ENCODE results near the gene ASRGL1. TPM values are rescaled to one million over a fixed set of nuclear protein-coding genes. Genes with fewer than 3 reads are reported as not detected.

Gene ASRGL1
- total and polyA plus RNA-seq, 2 of the 13 experiments (the other 11 are each of a cell fraction or from before 2014, with no cell fraction given): 50.8 to 97.5 TPM

DNA sequence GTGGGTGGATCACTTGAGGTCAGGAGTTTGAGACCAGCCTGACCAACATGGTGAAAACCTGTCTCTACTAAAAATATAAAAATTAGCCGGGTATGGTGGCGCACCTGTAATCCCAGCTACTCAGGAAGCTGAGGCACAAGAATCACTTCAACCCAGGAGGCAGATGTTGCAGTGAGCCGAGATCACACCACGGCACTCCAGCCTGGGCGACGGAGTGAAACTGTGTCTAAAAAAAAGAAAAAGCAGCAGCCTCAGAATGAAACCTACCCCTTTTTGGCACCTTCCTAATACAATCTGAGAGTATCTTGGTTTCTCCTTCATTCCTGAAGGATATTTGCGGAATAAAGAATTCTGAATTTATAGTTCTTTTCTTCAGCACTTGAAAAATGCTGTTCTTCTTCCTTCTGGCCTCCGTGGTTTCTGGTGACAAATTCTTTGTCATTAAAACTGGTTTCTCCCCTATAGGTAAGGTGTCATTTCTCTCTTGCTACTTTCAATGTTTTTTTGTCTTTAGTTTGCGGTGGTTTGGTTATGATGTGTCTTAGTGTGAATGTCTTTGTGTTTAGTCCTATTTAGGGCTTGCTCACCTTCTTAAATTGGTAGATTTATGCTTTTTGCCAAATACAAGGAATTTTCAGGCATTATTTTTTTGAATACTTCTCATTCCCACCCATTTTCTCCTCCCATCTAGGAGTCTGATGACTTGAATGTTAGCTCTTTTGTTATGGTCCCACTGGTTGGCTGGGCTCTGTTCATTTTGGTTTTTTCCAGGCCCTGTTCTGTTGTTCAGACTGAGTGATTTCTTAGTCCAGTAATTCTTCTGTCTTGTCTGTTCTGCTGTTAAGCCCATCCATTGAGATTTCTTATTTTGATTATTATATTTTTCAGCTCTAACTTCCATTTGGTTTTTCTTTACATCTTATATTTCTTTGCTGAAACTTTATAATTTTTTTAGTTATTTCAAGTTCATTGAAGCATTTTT lies 15.4 kb downstream of the ASRGL1 start:
- Histone ChIP-seq H4K20me1 (ENCODE audit: insufficient read depth, low read length) (no peaks in the 10 kb centered on the region), H3K27ac (ENCODE audit: extremely low read length, insufficient read depth, low read length) (no peak overlapping the region), H3K79me2 (ENCODE audit: insufficient read depth, low read length) (peaks cover 4% of the 10 kb centered on the region), H3K27me3 (ENCODE audit: control insufficient read depth in 1 of 2, insufficient read depth in 2 of 2, low read length in 2 of 2) (no peaks in the 10 kb centered on the region), H3K36me3 (replicated peaks in 1 of 2; ENCODE audit: control insufficient read depth in 1 of 2, insufficient read depth in 2 of 2, low read length in 2 of 2) (peaks cover 4 to 20% of the 10 kb centered on the region in 2 experiments; a peak in 4 of 5 replicates), H3K4me1 (ENCODE audit: insufficient read depth, low read length) (no peaks in the 10 kb centered on the region), H3K9ac (ENCODE audit: insufficient read depth, low read depth, low read length) (no peak overlapping the region), H3K4me2 (ENCODE audit: low read depth, low read length) (no peak overlapping the region), H3K4me3 (replicated peaks in 1 of 3; ENCODE audit: insufficient read depth in 1 of 3, low read depth in 2 of 3, low read length in 3 of 3) (no peak overlapping the region), H2AFZ (ENCODE audit: low read length) (no peak overlapping the region), H3K9me3 (ENCODE audit: low read length) (no peaks in the 10 kb centered on the region)
- 96% methylated on average over 9 of the region's 9 CpGs for WGBS (ENCODE audit: low lambda C conversion rate)
- CTCF ChIA-PET (ENCODE audit: low intra/inter-chr PET ratio, low total read pairs): no interaction called here
- BruUV-seq (replicated peaks): no TSS peak
- no peak for ATAC-seq
- no peak for FAIRE-seq
- no peak for TF ChIP-seq ARNT2 (CRISPR knock-in tag; IDR thresholded peaks at IDR 0.05; ENCODE audit: low read depth)
- no peak for TF ChIP-seq ZNF33B (CRISPR knock-in tag; IDR thresholded peaks at IDR 0.05)
- no peak for TF ChIP-seq CREM (IDR thresholded peaks at IDR 0.05)
- TF ChIP-seq CREM (CRISPR knock-in tag; IDR thresholded peaks at IDR 0.05): no peak
- no peak for TF ChIP-seq PITX1 (CRISPR knock-in tag; IDR thresholded peaks at IDR 0.05)
- TF ChIP-seq ZNF547 (CRISPR knock-in tag; IDR thresholded peaks at IDR 0.05): no peak
- TF ChIP-seq, protein P1, sequence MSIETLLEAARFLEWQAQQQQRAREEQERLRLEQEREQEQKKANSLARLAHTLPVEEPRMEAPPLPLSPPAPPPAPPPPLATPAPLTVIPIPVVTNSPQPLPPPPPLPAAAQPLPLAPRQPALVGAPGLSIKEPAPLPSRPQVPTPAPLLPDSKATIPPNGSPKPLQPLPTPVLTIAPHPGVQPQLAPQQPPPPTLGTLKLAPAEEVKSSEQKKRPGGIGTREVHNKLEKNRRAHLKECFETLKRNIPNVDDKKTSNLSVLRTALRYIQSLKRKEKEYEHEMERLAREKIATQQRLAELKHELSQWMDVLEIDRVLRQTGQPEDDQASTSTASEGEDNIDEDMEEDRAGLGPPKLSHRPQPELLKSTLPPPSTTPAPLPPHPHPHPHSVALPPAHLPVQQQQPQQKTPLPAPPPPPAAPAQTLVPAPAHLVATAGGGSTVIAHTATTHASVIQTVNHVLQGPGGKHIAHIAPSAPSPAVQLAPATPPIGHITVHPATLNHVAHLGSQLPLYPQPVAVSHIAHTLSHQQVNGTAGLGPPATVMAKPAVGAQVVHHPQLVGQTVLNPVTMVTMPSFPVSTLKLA (IDR thresholded peaks at IDR 0.05): no peak
- no peak for TF ChIP-seq EED (CRISPR knock-in tag; IDR thresholded peaks at IDR 0.05)
- no peak for TF ChIP-seq TOPORS (CRISPR knock-in tag; IDR thresholded peaks at IDR 0.05)
- TF ChIP-seq, protein P2, sequence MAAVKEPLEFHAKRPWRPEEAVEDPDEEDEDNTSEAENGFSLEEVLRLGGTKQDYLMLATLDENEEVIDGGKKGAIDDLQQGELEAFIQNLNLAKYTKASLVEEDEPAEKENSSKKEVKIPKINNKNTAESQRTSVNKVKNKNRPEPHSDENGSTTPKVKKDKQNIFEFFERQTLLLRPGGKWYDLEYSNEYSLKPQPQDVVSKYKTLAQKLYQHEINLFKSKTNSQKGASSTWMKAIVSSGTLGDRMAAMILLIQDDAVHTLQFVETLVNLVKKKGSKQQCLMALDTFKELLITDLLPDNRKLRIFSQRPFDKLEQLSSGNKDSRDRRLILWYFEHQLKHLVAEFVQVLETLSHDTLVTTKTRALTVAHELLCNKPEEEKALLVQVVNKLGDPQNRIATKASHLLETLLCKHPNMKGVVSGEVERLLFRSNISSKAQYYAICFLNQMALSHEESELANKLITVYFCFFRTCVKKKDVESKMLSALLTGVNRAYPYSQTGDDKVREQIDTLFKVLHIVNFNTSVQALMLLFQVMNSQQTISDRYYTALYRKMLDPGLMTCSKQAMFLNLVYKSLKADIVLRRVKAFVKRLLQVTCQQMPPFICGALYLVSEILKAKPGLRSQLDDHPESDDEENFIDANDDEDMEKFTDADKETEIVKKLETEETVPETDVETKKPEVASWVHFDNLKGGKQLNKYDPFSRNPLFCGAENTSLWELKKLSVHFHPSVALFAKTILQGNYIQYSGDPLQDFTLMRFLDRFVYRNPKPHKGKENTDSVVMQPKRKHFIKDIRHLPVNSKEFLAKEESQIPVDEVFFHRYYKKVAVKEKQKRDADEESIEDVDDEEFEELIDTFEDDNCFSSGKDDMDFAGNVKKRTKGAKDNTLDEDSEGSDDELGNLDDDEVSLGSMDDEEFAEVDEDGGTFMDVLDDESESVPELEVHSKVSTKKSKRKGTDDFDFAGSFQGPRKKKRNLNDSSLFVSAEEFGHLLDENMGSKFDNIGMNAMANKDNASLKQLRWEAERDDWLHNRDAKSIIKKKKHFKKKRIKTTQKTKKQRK (IDR thresholded peaks at IDR 0.05; ENCODE audit: low read length): no peak
- TF ChIP-seq, protein P3, sequence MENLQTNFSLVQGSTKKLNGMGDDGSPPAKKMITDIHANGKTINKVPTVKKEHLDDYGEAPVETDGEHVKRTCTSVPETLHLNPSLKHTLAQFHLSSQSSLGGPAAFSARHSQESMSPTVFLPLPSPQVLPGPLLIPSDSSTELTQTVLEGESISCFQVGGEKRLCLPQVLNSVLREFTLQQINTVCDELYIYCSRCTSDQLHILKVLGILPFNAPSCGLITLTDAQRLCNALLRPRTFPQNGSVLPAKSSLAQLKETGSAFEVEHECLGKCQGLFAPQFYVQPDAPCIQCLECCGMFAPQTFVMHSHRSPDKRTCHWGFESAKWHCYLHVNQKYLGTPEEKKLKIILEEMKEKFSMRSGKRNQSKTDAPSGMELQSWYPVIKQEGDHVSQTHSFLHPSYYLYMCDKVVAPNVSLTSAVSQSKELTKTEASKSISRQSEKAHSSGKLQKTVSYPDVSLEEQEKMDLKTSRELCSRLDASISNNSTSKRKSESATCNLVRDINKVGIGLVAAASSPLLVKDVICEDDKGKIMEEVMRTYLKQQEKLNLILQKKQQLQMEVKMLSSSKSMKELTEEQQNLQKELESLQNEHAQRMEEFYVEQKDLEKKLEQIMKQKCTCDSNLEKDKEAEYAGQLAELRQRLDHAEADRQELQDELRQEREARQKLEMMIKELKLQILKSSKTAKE (CRISPR knock-in tag; IDR thresholded peaks at IDR 0.05; ENCODE audit: borderline replicate concordance): no peak
- intact Hi-C loops (cut with micrococcal nuclease; ENCODE audit: unreplicated experiment): no loop called here
- no peak for DNase-seq (ENCODE audit: low spot score)
- POLR2A ChIA-PET: no interaction called here
- in situ Hi-C loops (cut with HindIII; ENCODE audit: extremely low pct_ligation_motif_present, low pct_unique_long_range_greater_than_20kb): no loop called here

Measured in HepG2 (cell line).